Astrocyte (in vitro differentiated cells and primary cell): Measurements from ENCODE around the gene OSTN.

Source experiments
- CTCF ChIP-seq: IDR thresholded peaks from 2 replicates; pipeline ENCODE4 v1.5.1; 2011; ENCODE audit warnings: low read depth, mild to moderate bottlenecking, inconsistent platforms, low read length, moderate library complexity; ENCODE audit not compliant: insufficient read depth
- EZH2 ChIP-seq: IDR thresholded peaks from 2 replicates; pipeline ENCODE4 v1.6.1; 2012; ENCODE audit warnings: mild to moderate bottlenecking, low read length, inconsistent platforms; ENCODE audit not compliant: insufficient read depth

DNA sequence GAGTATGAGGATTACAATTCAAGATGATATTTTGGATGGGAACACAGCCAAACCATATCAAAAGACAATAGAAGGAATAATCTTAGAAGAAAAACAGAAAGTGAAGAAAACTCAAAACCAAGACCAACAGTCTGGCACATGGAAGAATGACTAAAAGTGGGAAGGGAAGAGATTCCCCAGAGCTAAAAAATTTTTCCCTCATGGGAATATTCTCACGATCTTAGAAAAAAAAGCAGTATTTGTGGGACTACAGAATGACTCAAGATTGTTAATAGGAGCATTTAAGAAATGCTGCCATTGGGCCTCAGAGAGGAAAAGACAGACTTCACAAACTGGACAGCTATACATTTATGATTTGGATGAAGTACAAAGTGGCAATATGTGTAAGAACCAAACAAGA, 18.3 kb downstream of the OSTN start:
- TF ChIP-seq CTCF (no peak), EZH2 (no peak)
